Kidney glomerular epithelial cell (primary cell): ENCODE measurements around the gene ACSF3.

Experiments used
- DNase-seq: peaks from one replicate; lab custom pipeline; 2025; lab: John Stamatoyannopoulos, UW

Gene ACSF3

GRCh38 chr16:89095491-89095951 lies 1.9 kb downstream of the ACSF3 start:
- DNase-seq: no peak

GRCh38 chr16:89096042-89096717 lies 2.5 kb downstream of the ACSF3 start:
- DNase-seq: no peak

GRCh38 chr16:89096768-89097391 lies 3.2 kb downstream of the ACSF3 start:
- DNase-seq: no peak

- DNase-seq: no peak
Observed at GRCh38 chr16:89097392-89097772, 3.7 kb downstream of the ACSF3 start.

- no peak for DNase-seq
Observed at GRCh38 chr16:89098767-89099430, 5.2 kb downstream of the ACSF3 start.

- DNase-seq: no peak
Observed at GRCh38 chr16:89099905-89100304, 6.3 kb downstream of the ACSF3 start.

GRCh38 chr16:89100601-89101302 lies 7.1 kb downstream of the ACSF3 start:
- no peak for DNase-seq

- no peak for DNase-seq
Observed at GRCh38 chr16:89101303-89102040, 7.8 kb downstream of the ACSF3 start.

- DNase-seq: no peak
Observed at GRCh38 chr16:89102041-89102471, 8.4 kb downstream of the ACSF3 start.

- DNase-seq: no peak
Observed at GRCh38 chr16:89102481-89103073, 8.9 kb downstream of the ACSF3 start.

GRCh38 chr16:89103156-89103555 lies 9.5 kb downstream of the ACSF3 start:
- no peak for DNase-seq

GRCh38 chr16:89103781-89104180 lies 10.1 kb downstream of the ACSF3 start:
- no peak for DNase-seq

GRCh38 chr16:89104303-89104702 lies 10.7 kb downstream of the ACSF3 start:
- DNase-seq: no peak

- DNase-seq: no peak
Observed at GRCh38 chr16:89104930-89105571, 11.4 kb downstream of the ACSF3 start.

- DNase-seq: no peak
Observed at GRCh38 chr16:89105599-89106151, 12.0 kb downstream of the ACSF3 start.

- DNase-seq: no peak
Observed at GRCh38 chr16:89106533-89107202, 13.0 kb downstream of the ACSF3 start.

GRCh38 chr16:89107203-89107582 lies 13.5 kb downstream of the ACSF3 start:
- no peak for DNase-seq

- no peak for DNase-seq
Observed at GRCh38 chr16:89108416-89108815, 14.8 kb downstream of the ACSF3 start.

- DNase-seq: no peak
Observed at GRCh38 chr16:89110641-89111040, 17.0 kb downstream of the ACSF3 start.

GRCh38 chr16:89111263-89111662 lies 17.6 kb downstream of the ACSF3 start:
- no peak for DNase-seq
